Fibroblast of lung (primary cell): ENCODE results near the gene RPS6KC1. TPM values are rescaled to one million over a fixed set of nuclear protein-coding genes. Genes with fewer than 3 reads are reported as not detected.
"Not testable (repeated sequence)": the region's sequence is repeated elsewhere in the genome, so short reads cannot be mapped to it uniquely, and the experiment has no call there.

Experiments
- DNase-seq, 2 donors: peaks; one replicate each; pipeline versions ENCODE4 v3.0.0 to v3.0.0-alpha.2; 2010; ENCODE audit warnings: low read depth in 2 of 2
- H2AFZ ChIP-seq: 2 replicates; pipeline ENCODE4 v1.5.1; 2012; ENCODE audit warnings: low read length, control low read depth, inconsistent platforms
- H3K27ac ChIP-seq: 2 replicates; pipeline ENCODE4 v1.5.1; 2011; ENCODE audit warnings: low read length, control low read depth; ENCODE audit not compliant: insufficient read depth
- H3K27me3 ChIP-seq: 2 replicates; pipeline ENCODE4 v1.5.1; 2011; ENCODE audit warnings: mild to moderate bottlenecking, low read length; ENCODE audit not compliant: control insufficient read depth, insufficient read depth
- H3K36me3 ChIP-seq: 2 replicates; pipeline ENCODE4 v1.5.1; 2011; ENCODE audit warnings: low read length; ENCODE audit not compliant: control insufficient read depth, insufficient read depth
- H3K4me1 ChIP-seq: 2 replicates; pipeline ENCODE4 v1.5.1; 2011; ENCODE audit warnings: low read length; ENCODE audit not compliant: control insufficient read depth, insufficient read depth; ENCODE audit errors: extremely low read depth
- H3K4me2 ChIP-seq: 2 replicates; pipeline ENCODE4 v1.5.1; 2011; ENCODE audit warnings: low read length, control low read depth; ENCODE audit not compliant: insufficient read depth; ENCODE audit errors: extremely low read depth
- H3K4me3 ChIP-seq, 4 experiments: fragments of 200-600 bp in 1 of 4; sonication (generic) in 1 of 4; replicated peaks in 1 of 4; 2 replicates each; pipeline ENCODE4 v1.5.1; 2011 to 2016; ENCODE audit warnings: low read length in 4 of 4, low read depth in 3 of 4, mild to moderate bottlenecking in 3 of 4, control low read depth in 2 of 4, inconsistent platforms in 1 of 4, mixed read lengths in 1 of 4; ENCODE audit not compliant: insufficient read depth in 1 of 4; ENCODE audit errors: control extremely low read depth in 1 of 4
- H3K79me2 ChIP-seq: 2 replicates; pipeline ENCODE4 v1.5.1; 2012; ENCODE audit warnings: mild to moderate bottlenecking, low read length, inconsistent platforms; ENCODE audit not compliant: control insufficient read depth, insufficient read depth
- H3K9ac ChIP-seq: 2 replicates; pipeline ENCODE4 v1.5.1; 2011; ENCODE audit warnings: mild to moderate bottlenecking, low read length, control low read depth; ENCODE audit not compliant: insufficient read depth
- H3K9me3 ChIP-seq: 2 replicates; pipeline ENCODE4 v1.5.1; 2012; ENCODE audit warnings: low read depth, low read length; ENCODE audit not compliant: control insufficient read depth, insufficient read depth
- H4K20me1 ChIP-seq: 2 replicates; pipeline ENCODE4 v1.5.1; 2011; ENCODE audit warnings: low read length; ENCODE audit not compliant: control insufficient read depth, insufficient read depth; ENCODE audit errors: extremely low read depth
- EZH2 ChIP-seq: IDR thresholded peaks from 2 replicates; pipeline ENCODE4 v1.5.1; 2012; ENCODE audit warnings: low read length, control low read depth, mild to moderate bottlenecking; ENCODE audit errors: missing control alignments
- polyA plus RNA-seq, 2 donors: library from polyadenylated mRNA; depleted of rRNA in 1 of 2; stranded (reverse) in 1 of 2; unstranded in 1 of 2; fragments of >200 nt; gene quantifications; 2 replicates each; pipeline ENCODE4 v1.2.1, GENCODE V29; 2011 to 2012; ENCODE audit warnings: missing spikeins in 1 of 2
- total RNA-seq: library from RNA; depleted of rRNA; stranded (reverse); fragments of >200 nt; gene quantifications from 2 replicates; pipeline ENCODE4 v1.2.1, GENCODE V29; 2014
- TF ChIP-seq, protein P1 (sequence below), 2 donors: IDR thresholded peaks in 1 of 2; conservative IDR thresholded peaks in 1 of 2; 1 replicate in 1 of 2; 2 replicates in 1 of 2; pipeline ENCODE4 v1.5.1; 2011 to 2012; ENCODE audit warnings: low read length in 2 of 2, control low read depth in 1 of 2, inconsistent platforms in 1 of 2, low read depth in 1 of 2, mild to moderate bottlenecking in 1 of 2

The RPS6KC1 gene
- total and polyA plus RNA-seq, 2 donors (not counting 1 experiment from before 2014, with no cell fraction given), result 20.9 to 33.5 TPM

DNA sequence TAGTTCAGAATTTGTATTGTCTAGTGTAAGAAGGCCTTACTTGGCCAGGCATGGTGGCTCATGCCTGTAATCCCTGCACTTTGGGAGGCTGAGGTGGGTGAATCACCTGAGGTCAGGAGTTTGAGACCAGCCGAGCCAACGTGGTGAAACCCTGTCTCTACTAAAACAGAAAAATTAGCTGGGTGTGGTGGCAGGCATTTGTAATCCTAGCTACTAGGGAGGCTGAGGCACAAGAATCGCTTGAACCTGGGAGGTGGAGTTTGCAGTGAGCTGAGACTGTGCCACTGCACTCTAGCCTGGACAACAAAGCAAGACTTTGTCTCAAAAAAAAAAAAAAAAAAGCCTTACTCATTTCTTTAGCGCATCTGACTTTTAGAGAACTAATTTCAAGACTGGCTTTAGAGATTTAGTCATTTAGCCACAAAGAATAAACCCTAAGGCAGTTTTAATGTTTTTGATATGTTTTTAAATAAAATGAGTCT, 66.7 kb downstream of the RPS6KC1 start:
- H3K4me1 ChIP-seq, H3K36me3 ChIP-seq, H2AFZ ChIP-seq, H3K9me3 ChIP-seq, H3K9ac ChIP-seq, H3K4me2 ChIP-seq, H3K27me3 ChIP-seq, H3K4me3 ChIP-seq, H3K27ac ChIP-seq, DNase-seq, H4K20me1 ChIP-seq, H3K79me2 ChIP-seq: not testable (repeated sequence)

DNA sequence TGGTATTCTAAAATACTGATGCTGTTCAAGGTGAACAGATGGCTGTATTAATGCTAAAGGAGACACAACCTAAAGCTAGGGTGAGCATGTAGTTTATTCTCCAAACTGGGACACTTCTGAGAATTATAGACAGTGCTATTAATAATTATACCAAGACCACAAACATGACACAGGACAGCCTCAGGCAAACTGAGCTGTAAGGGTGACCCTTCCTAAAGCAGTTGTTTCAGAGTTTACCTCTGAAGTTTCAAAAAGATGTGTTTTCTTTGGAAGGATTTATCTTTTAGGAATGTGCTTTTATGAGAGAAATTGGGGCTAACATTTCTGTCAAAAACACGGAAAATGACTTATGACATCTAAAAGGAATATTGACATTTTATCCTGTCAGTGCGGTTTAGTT, 68.8 kb downstream of the RPS6KC1 start:
- Histone ChIP-seq H3K27ac (no peak overlapping the region), H3K4me2 (no peak overlapping the region)

DNA sequence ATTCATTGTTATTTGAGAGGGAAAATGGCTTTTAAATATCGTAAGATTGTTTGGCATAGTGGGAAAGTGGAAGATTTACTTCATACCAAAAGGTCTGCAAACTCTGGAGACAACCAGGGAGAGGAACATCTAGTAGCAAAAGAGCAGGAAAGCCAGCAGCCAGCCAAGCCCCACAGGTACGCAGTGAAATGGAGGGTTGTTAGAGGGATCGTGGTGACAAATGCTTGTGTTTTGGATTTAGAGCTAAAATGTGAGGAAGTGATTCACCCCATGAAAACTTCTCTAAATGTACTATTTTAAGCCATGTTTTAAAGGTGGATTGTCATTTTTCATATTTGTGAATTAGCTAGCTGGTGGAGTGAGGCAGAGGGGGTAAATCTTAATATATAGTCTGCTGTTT, 69.3 kb downstream of the RPS6KC1 start:
- peak in 1 of 2 donors; percentile 25 for DNase-seq
- Histone ChIP-seq H3K79me2 (no peaks in the 10 kb centered on the region), H3K9me3 (no peaks in the 10 kb centered on the region), H3K36me3 (no peaks in the 10 kb centered on the region), H3K4me2 (no peak overlapping the region), H3K27ac (no peak overlapping the region), H3K4me3 (no peak overlapping the region), H2AFZ (no peak overlapping the region), H3K27me3 (no peaks in the 10 kb centered on the region), H4K20me1 (peaks cover 3% of the 10 kb centered on the region), H3K9ac (no peak overlapping the region), H3K4me1 (peaks cover 4% of the 10 kb centered on the region)
- TF ChIP-seq, protein P1, sequence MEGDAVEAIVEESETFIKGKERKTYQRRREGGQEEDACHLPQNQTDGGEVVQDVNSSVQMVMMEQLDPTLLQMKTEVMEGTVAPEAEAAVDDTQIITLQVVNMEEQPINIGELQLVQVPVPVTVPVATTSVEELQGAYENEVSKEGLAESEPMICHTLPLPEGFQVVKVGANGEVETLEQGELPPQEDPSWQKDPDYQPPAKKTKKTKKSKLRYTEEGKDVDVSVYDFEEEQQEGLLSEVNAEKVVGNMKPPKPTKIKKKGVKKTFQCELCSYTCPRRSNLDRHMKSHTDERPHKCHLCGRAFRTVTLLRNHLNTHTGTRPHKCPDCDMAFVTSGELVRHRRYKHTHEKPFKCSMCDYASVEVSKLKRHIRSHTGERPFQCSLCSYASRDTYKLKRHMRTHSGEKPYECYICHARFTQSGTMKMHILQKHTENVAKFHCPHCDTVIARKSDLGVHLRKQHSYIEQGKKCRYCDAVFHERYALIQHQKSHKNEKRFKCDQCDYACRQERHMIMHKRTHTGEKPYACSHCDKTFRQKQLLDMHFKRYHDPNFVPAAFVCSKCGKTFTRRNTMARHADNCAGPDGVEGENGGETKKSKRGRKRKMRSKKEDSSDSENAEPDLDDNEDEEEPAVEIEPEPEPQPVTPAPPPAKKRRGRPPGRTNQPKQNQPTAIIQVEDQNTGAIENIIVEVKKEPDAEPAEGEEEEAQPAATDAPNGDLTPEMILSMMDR (conservative IDR thresholded peaks at IDR 0.05 in 1 of 2, IDR thresholded peaks at IDR 0.05 in 1 of 2; ENCODE audit: low read depth in 1 of 2, low read length in 2 of 2), result no peak
- no peak for TF ChIP-seq EZH2

More for the DNA sequence above, 68.8 kb downstream of the RPS6KC1 start:
- no peak overlapping the region for H3K4me3 ChIP-seq
- H3K27me3 ChIP-seq, result no peaks in the 10 kb centered on the region
- no peak for DNase-seq
- no peaks in the 10 kb centered on the region for H3K79me2 ChIP-seq
- no peaks in the 10 kb centered on the region for H3K9me3 ChIP-seq
- H3K4me1 ChIP-seq, result peaks cover 4% of the 10 kb centered on the region
- no peak overlapping the region for H3K9ac ChIP-seq
- H4K20me1 ChIP-seq, result peaks cover 3% of the 10 kb centered on the region
- no peak for TF ChIP-seq EZH2
- TF ChIP-seq, protein P1 (conservative IDR thresholded peaks at IDR 0.05 in 1 of 2, IDR thresholded peaks at IDR 0.05 in 1 of 2; ENCODE audit: low read depth in 1 of 2, low read length in 2 of 2), result no peak
- H3K36me3 ChIP-seq, result no peaks in the 10 kb centered on the region
- no peak overlapping the region for H2AFZ ChIP-seq
